Tibial nerve (tissue), 3 donors: ENCODE data around the gene NEU4.

Experiments used
- POLR2A ChIP-seq, 2 donors: fragments of 450-650 bp; IDR thresholded peaks; one replicate each; pipeline ENCODE4 v1.6.1; 2017; ENCODE audit warnings: antibody characterized with exemption in 2 of 2, mild to moderate bottlenecking in 2 of 2, moderate library complexity in 2 of 2
- TF ChIP-seq, protein P1 (sequence below), 5 experiments: fragments of 200-600 bp in 3 of 5; fragments of 450-650 bp in 2 of 5; sonication (generic) in 3 of 5; IDR thresholded peaks; one replicate each; pipeline ENCODE4 v1.5.1; 2016 to 2019; ENCODE audit warnings: antibody characterized with exemption in 5 of 5, mild to moderate bottlenecking in 3 of 5, moderate library complexity in 2 of 5

DNA sequence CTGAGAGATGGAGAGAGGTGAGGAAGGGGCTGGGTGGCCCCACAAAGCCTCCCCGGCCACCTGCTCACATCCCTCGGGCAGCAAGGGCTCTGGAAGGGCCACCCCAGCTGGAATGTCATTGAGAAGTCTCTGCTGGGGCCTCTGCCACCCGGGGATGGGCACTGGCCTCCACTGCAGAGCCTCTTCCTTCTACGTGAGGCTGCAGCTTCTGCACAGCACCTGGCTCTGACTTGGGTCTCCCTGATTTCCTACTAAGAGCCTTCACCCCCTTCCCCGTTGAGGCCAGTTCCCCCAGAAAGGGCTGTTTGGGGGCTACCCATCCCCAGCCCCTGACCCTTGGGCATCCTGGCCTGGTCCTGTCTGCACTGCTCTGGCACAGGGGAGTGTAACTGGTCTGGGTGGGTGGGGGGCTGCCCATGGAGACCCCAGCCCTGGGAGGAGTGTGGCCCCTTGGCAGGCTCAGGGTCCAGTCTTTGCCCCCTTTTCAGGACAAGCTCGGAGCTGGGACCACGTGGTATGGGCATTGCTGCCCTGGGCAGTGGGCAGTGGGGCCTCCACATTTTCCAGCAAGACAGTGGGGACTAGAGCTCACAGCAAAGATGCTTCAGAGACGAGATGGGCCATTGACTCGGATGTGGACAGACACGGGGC, 44.1 kb downstream of the NEU4 start:
- TF ChIP-seq, protein P1, sequence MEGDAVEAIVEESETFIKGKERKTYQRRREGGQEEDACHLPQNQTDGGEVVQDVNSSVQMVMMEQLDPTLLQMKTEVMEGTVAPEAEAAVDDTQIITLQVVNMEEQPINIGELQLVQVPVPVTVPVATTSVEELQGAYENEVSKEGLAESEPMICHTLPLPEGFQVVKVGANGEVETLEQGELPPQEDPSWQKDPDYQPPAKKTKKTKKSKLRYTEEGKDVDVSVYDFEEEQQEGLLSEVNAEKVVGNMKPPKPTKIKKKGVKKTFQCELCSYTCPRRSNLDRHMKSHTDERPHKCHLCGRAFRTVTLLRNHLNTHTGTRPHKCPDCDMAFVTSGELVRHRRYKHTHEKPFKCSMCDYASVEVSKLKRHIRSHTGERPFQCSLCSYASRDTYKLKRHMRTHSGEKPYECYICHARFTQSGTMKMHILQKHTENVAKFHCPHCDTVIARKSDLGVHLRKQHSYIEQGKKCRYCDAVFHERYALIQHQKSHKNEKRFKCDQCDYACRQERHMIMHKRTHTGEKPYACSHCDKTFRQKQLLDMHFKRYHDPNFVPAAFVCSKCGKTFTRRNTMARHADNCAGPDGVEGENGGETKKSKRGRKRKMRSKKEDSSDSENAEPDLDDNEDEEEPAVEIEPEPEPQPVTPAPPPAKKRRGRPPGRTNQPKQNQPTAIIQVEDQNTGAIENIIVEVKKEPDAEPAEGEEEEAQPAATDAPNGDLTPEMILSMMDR (IDR thresholded peaks at IDR 0.05) = no peak
- TF ChIP-seq POLR2A (IDR thresholded peaks at IDR 0.05) = no peak
